ENCODE data around the gene CCDC68. TPM values are rescaled to one million over a fixed set of nuclear protein-coding genes. Genes with fewer than 3 reads are reported as not detected.
"Not testable (repeated sequence)": the region's sequence is repeated elsewhere in the genome, so short reads cannot be mapped to it uniquely, and the experiment has no call there.

CCDC68 gene
- total RNA-seq, 1 donor from 2014 or later = not detected

GRCh38 chr18:54859667-54860421, 99.4 kb downstream of the CCDC68 start:
- H3K27me3 Mint-ChIP-seq (ENCODE audit: low read depth) = peaks cover 4% of the 10 kb centered on the region
- no peak for TF ChIP-seq CTCF (IDR thresholded peaks at IDR 0.05)
- no peaks in the 10 kb centered on the region for H3K9me3 Mint-ChIP-seq (ENCODE audit: low read depth)
- no peaks in the 10 kb centered on the region for H3K36me3 Mint-ChIP-seq (ENCODE audit: low read depth)
- no peaks in the 10 kb centered on the region for H3K4me1 Mint-ChIP-seq (ENCODE audit: low read depth)
- H3K27ac Mint-ChIP-seq (ENCODE audit: unreplicated experiment) = no peak overlapping the region
- no peak for DNase-seq (ENCODE audit: low spot score)
- H3K4me3 Mint-ChIP-seq (ENCODE audit: unreplicated experiment) = no peak overlapping the region

GRCh38 chr18:54857499-54857898, 101.8 kb downstream of the CCDC68 start:
- Mint-ChIP-seq H3K9me3 (ENCODE audit: low read depth) (no peaks in the 10 kb centered on the region), H3K4me3 (ENCODE audit: unreplicated experiment) (no peak overlapping the region), H3K4me1 (ENCODE audit: low read depth) (no peaks in the 10 kb centered on the region), H3K27me3 (ENCODE audit: low read depth) (peaks cover 8% of the 10 kb centered on the region), H3K27ac (ENCODE audit: unreplicated experiment) (no peak overlapping the region), H3K36me3 (ENCODE audit: low read depth) (no peaks in the 10 kb centered on the region)
- no peak for DNase-seq (ENCODE audit: low spot score)
- no peak for TF ChIP-seq CTCF (IDR thresholded peaks at IDR 0.05)

DNA sequence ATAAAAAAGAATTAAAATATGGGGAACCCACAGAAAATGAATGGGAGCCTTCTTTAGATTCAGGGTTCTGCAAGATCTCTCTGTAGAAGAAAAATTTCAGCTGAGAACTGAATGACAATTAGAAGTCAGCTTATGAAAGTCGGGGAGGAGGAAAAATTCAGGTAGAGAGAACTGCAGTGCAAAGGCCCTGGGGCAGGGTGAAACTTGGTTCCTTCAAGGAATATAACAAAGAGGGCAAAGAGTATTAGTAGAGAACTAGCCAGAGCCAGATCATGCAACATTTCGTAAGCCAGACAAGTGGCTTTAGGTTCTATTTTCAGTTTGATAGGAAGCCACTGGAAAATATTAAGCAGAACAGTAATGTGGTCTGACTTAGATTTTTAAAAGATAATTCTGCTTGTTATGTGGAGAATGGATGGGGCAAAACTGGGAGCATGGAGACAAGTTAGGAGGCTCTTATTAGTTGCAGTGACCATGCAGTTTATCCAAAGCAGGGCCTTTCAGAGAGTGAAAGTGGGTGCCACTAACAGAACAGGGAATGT, 103.1 kb downstream of the CCDC68 start:
- no peaks in the 10 kb centered on the region for H3K4me1 Mint-ChIP-seq (ENCODE audit: low read depth)
- no peaks in the 10 kb centered on the region for H3K9me3 Mint-ChIP-seq (ENCODE audit: low read depth)
- no peak overlapping the region for H3K27ac Mint-ChIP-seq (ENCODE audit: unreplicated experiment)
- H3K27me3 Mint-ChIP-seq (ENCODE audit: low read depth) = peaks cover 10% of the 10 kb centered on the region
- no peak for TF ChIP-seq CTCF (IDR thresholded peaks at IDR 0.05)
- H3K36me3 Mint-ChIP-seq (ENCODE audit: low read depth) = no peaks in the 10 kb centered on the region
- no peak overlapping the region for H3K4me3 Mint-ChIP-seq (ENCODE audit: unreplicated experiment)
- no peak for DNase-seq (ENCODE audit: low spot score)

- H3K27ac Mint-ChIP-seq (ENCODE audit: unreplicated experiment); H3K27me3 Mint-ChIP-seq (ENCODE audit: low read depth); H3K36me3 Mint-ChIP-seq (ENCODE audit: low read depth); DNase-seq (ENCODE audit: low spot score); H3K4me1 Mint-ChIP-seq (ENCODE audit: low read depth); H3K9me3 Mint-ChIP-seq (ENCODE audit: low read depth); H3K4me3 Mint-ChIP-seq (ENCODE audit: unreplicated experiment): not testable (repeated sequence)
Measured at GRCh38 chr18:54855050-54855449, 104.2 kb downstream of the CCDC68 start.

- no peaks in the 10 kb centered on the region for H3K4me1 Mint-ChIP-seq (ENCODE audit: low read depth)
- no peaks in the 10 kb centered on the region for H3K9me3 Mint-ChIP-seq (ENCODE audit: low read depth)
- no peak overlapping the region for H3K4me3 Mint-ChIP-seq (ENCODE audit: unreplicated experiment)
- H3K27ac Mint-ChIP-seq (ENCODE audit: unreplicated experiment) = no peak overlapping the region
- DNase-seq (ENCODE audit: low spot score) = no peak
- H3K27me3 Mint-ChIP-seq (ENCODE audit: low read depth) = peaks cover 5% of the 10 kb centered on the region
- no peak for TF ChIP-seq CTCF (IDR thresholded peaks at IDR 0.05)
- no peaks in the 10 kb centered on the region for H3K36me3 Mint-ChIP-seq (ENCODE audit: low read depth)
Measured at GRCh38 chr18:54852780-54853675, 106.2 kb downstream of the CCDC68 start.

Other genes with a start within 250 kb of the CCDC68 start
- gene RAB27B, start 131.0 kb downstream of the CCDC68 start, total RNA-seq = 0.20 to 0.51 TPM (median 0.28 TPM) in 3 replicates

Measured in chondrocyte (in vitro differentiated cells).